Endothelial cell of umbilical vein (primary cell): ENCODE results near the gene SLC25A45. TPM values are rescaled to one million over a fixed set of nuclear protein-coding genes. Genes with fewer than 3 reads are reported as not detected.
"Not testable (repeated sequence)": the region's sequence is repeated elsewhere in the genome, so short reads cannot be mapped to it uniquely, and the experiment has no call there.

Experiments used
- BruUV-seq: library from RNA; stranded (reverse); fragments of 400-500 nt; replicated peaks from 2 replicates; lab custom pipeline; 2021; lab: Mats Ljungman, UMichigan
- CTCF ChIA-PET: fragments of 300-600, 350-600 bp; sonication (Branson Sonifier 250); formaldehyde crosslinking; loops from one replicate; lab custom pipeline; 2021; ENCODE audit warnings: antibody characterized with exemption, inconsistent platforms; lab: Charles Lee
- POLR2A ChIA-PET: fragments of 300-600, 350-600 bp; sonication (Branson Sonifier 250); formaldehyde crosslinking; loops from one replicate; lab custom pipeline; 2021; ENCODE audit warnings: antibody characterized with exemption, inconsistent platforms; lab: Charles Lee
- DNase-seq: peaks from one replicate; pipeline ENCODE4 v3.0.0-alpha.2; 2011; ENCODE audit warnings: low read depth, low spot score
- FAIRE-seq: peaks from 2 replicates; lab custom pipeline; 2011; peaks lifted over from hg19 to GRCh38; lab: Jason Lieb, UNC
- H2AFZ ChIP-seq: 2 replicates; pipeline ENCODE4 v1.6.0; 2012; ENCODE audit warnings: low read depth, low read length, control low read depth, inconsistent platforms
- H3K27ac ChIP-seq: 2 replicates; pipeline ENCODE4 v1.5.1; 2011; ENCODE audit warnings: low read depth, mild to moderate bottlenecking, control low read depth, low read length, moderate library complexity; ENCODE audit not compliant: insufficient read depth
- H3K27me3 ChIP-seq, 2 experiments: 2 replicates each; pipeline versions ENCODE4 v1.6.0 to v1.6.1; 2011; ENCODE audit warnings: low read length in 2 of 2, mixed read lengths in 1 of 2; ENCODE audit not compliant: control insufficient read depth in 2 of 2, insufficient read depth in 2 of 2
- H3K36me3 ChIP-seq, 2 experiments: 2 replicates in 1 of 2; 3 replicates in 1 of 2; pipeline ENCODE4 v1.5.1; 2011; ENCODE audit warnings: low read length in 2 of 2, mild to moderate bottlenecking in 1 of 2, moderate library complexity in 1 of 2; ENCODE audit not compliant: control insufficient read depth in 2 of 2, insufficient read depth in 2 of 2; ENCODE audit errors: extremely low read depth in 1 of 2
- H3K4me1 ChIP-seq: 3 replicates; pipeline ENCODE4 v1.5.1; 2011; ENCODE audit warnings: mild to moderate bottlenecking, low read length; ENCODE audit not compliant: control insufficient read depth, insufficient read depth; ENCODE audit errors: extremely low read depth
- H3K4me2 ChIP-seq: 2 replicates; pipeline ENCODE4 v1.6.1; 2011; ENCODE audit warnings: low read length, control low read depth, mixed read lengths; ENCODE audit not compliant: insufficient read depth
- H3K4me3 ChIP-seq, 3 experiments: fragments of 200-600 bp in 1 of 3; sonication (generic), shearing (Covaris generic) in 1 of 3; replicated peaks in 1 of 3; 2 replicates each; pipeline ENCODE4 v1.5.1; 2011 to 2016; ENCODE audit warnings: control low read depth in 3 of 3, low read length in 3 of 3, mild to moderate bottlenecking in 2 of 3, inconsistent platforms in 1 of 3, low read depth in 1 of 3, moderate library complexity in 1 of 3; ENCODE audit not compliant: insufficient read depth in 1 of 3
- H3K79me2 ChIP-seq: 2 replicates; pipeline ENCODE4 v1.6.0; 2012; ENCODE audit warnings: low read length, inconsistent platforms; ENCODE audit not compliant: control insufficient read depth, insufficient read depth
- H3K9ac ChIP-seq: replicated peaks from 2 replicates; pipeline ENCODE3; 2011; ENCODE audit warnings: low read length, control low read depth; ENCODE audit not compliant: insufficient read depth; ENCODE audit errors: extremely low read depth
- H3K9me1 ChIP-seq: replicated peaks from 3 replicates; pipeline ENCODE4 v1.6.0; 2011; ENCODE audit warnings: mild to moderate bottlenecking, low read length; ENCODE audit not compliant: control insufficient read depth, insufficient read depth; ENCODE audit errors: extremely low read depth
- H3K9me3 ChIP-seq: replicated peaks from 2 replicates; pipeline ENCODE4 v1.5.1; 2012; ENCODE audit warnings: low read length, inconsistent platforms; ENCODE audit not compliant: control insufficient read depth, insufficient read depth
- H4K20me1 ChIP-seq: replicated peaks from 2 replicates; pipeline ENCODE3; 2011; ENCODE audit warnings: mild to moderate bottlenecking, low read length; ENCODE audit not compliant: control insufficient read depth, insufficient read depth; ENCODE audit errors: extremely low read depth
- CTCF ChIP-seq, 2 donors: IDR thresholded peaks; 1 replicate in 1 of 2; 2 replicates in 1 of 2; pipeline ENCODE4 v1.5.1; 2011; ENCODE audit warnings: low read length in 2 of 2, mild to moderate bottlenecking in 2 of 2, moderate library complexity in 2 of 2, control low read depth in 1 of 2, inconsistent platforms in 1 of 2, low read depth in 1 of 2; ENCODE audit not compliant: insufficient read depth in 1 of 2; ENCODE audit errors: extremely low read depth in 1 of 2
- JUN ChIP-seq: IDR thresholded peaks from 2 replicates; pipeline ENCODE4 v1.6.1; 2011; ENCODE audit warnings: borderline replicate concordance, low read depth; ENCODE audit not compliant: insufficient read length, insufficient read depth
- MAX ChIP-seq: IDR thresholded peaks from 2 replicates; pipeline ENCODE4 v1.6.1; 2011; ENCODE audit not compliant: insufficient read depth, insufficient read length
- MYC ChIP-seq: IDR thresholded peaks from one replicate; pipeline ENCODE4 v1.6.1; 2011; ENCODE audit warnings: mild to moderate bottlenecking, low read depth, low read length
- POLR2AphosphoS5 ChIP-seq: IDR thresholded peaks from 2 replicates; pipeline ENCODE4 v1.6.1; 2012; ENCODE audit warnings: low read depth, mild to moderate bottlenecking, control low read depth, low read length, moderate library complexity; ENCODE audit not compliant: insufficient read depth
- dilution Hi-C: fragments of 300-500 bp; cut with MboI; formaldehyde crosslinking; loops from one replicate; pipeline ENCODE4 v1.15.0; 2019; ENCODE audit warnings: low sequenced_read_pairs; ENCODE audit not compliant: extremely low pct_ligation_motif_present
- intact Hi-C: fragments of 100-400 bp; cut with micrococcal nuclease; formaldehyde crosslinking; loops from one replicate; pipeline ENCODE4 v1.10.0; 2022
- polyA plus RNA-seq, 4 experiments: library from polyadenylated mRNA; depleted of rRNA in 3 of 4; stranded (reverse) in 3 of 4; unstranded in 1 of 4; fragments of >200 nt; gene quantifications; 2 replicates each; pipeline versions ENCODE4 v1.2.1 to v1.2.3, GENCODE V29; 2011 to 2012; ENCODE audit warnings: missing spikeins in 1 of 4
- total RNA-seq: library from RNA; stranded (reverse); gene quantifications from 2 replicates; pipeline ENCODE4 v1.2.3, GENCODE V29; 2021

Gene SLC25A45
- total and polyA plus RNA-seq, 2 donors (not counting 3 experiments of a cell fraction or from before 2014, with no cell fraction given): 1.2 to 3.1 TPM

- no peak overlapping the region for H3K9ac ChIP-seq
- no TSS peak for BruUV-seq
- FAIRE-seq: no peak
- H3K27me3 ChIP-seq: no peaks in the 10 kb centered on the region
- peaks cover 19% of the 10 kb centered on the region for H3K79me2 ChIP-seq
- ChIA-PET POLR2A (interaction anchor here (2.7 to 3.1 kb wide), 2 partner anchors 10 to 84 kb away, joined by 19 read pairs; partner anchors contain the start of gene MALAT1), CTCF (interaction anchor here (0.7 to 4.8 kb wide), 15 partner anchors 8 to 93 kb away, joined by 3 to 105 read pairs (median 5); partner anchors contain the start of gene SLC25A45)
- H3K9me3 ChIP-seq: no peaks in the 10 kb centered on the region
- DNase-seq: no peak
- H3K9me1 ChIP-seq: no peaks in the 10 kb centered on the region
- H4K20me1 ChIP-seq: no peaks in the 10 kb centered on the region
- dilution Hi-C loops (no loop called here), intact Hi-C loops (loop anchor here (10.0 kb wide), 1 partner anchor 50 kb away; no protein-coding TSS in a partner anchor)
- H3K4me2 ChIP-seq: no peak overlapping the region
- H2AFZ ChIP-seq: no peak overlapping the region
- H3K4me3 ChIP-seq: no peak overlapping the region
- TF ChIP-seq CTCF (IDR thresholded peaks at IDR 0.05; ENCODE audit: extremely low read depth in 1 of 2, insufficient read depth in 1 of 2, low read depth in 1 of 2, low read length in 2 of 2): no peak
- no peak for TF ChIP-seq MAX
- TF ChIP-seq POLR2AphosphoS5: no peak
- TF ChIP-seq MYC: no peak
- no peak for TF ChIP-seq JUN
- H3K36me3 ChIP-seq: peaks cover 6 to 22% of the 10 kb centered on the region in 2 experiments
- no peak overlapping the region for H3K27ac ChIP-seq
- H3K4me1 ChIP-seq: peaks cover 37% of the 10 kb centered on the region
These were observed 32.5 kb upstream of the SLC25A45 start for GRCh38 chr11:65414776-65415498.

- H3K4me2 ChIP-seq, H2AFZ ChIP-seq, H3K27me3 ChIP-seq, dilution Hi-C loops, H3K9ac ChIP-seq, H3K4me3 ChIP-seq, DNase-seq, H4K20me1 ChIP-seq, H3K27ac ChIP-seq, H3K9me3 ChIP-seq, H3K9me1 ChIP-seq, POLR2A ChIA-PET: not testable (repeated sequence)
- CTCF ChIA-PET: interaction anchor here (1.6 kb wide), 1 partner anchor 97 kb away, joined by 6 read pairs; no protein-coding TSS in a partner anchor
- intact Hi-C loops: loop anchor here (10.0 kb wide), 1 partner anchor 48 kb away; no protein-coding TSS in a partner anchor
- Histone ChIP-seq H3K36me3 (peaks cover 6 to 29% of the 10 kb centered on the region in 2 experiments), H3K79me2 (peaks cover 14% of the 10 kb centered on the region), H3K4me1 (peaks cover 22% of the 10 kb centered on the region)
- FAIRE-seq: peak; percentile 15
- TSS peak; percentile 29 for BruUV-seq
These were observed 30.7 kb upstream of the SLC25A45 start for GRCh38 chr11:65413077-65413664.
